Calu3 (cell line): ENCODE results near the gene SLC35F2. TPM values are rescaled to one million over a fixed set of nuclear protein-coding genes. Genes with fewer than 3 reads are reported as not detected.

Experiments used
- BruUV-seq: library from RNA; stranded (reverse); fragments of 400-500 nt; replicated peaks from 2 replicates; lab custom pipeline; 2021; lab: Mats Ljungman, UMichigan
- CTCF ChIA-PET: fragments of 300-600 bp; sonication (Branson Sonifier 250); formaldehyde crosslinking; loops from one replicate; lab custom pipeline; 2022; ENCODE audit warnings: antibody characterized with exemption; lab: Charles Lee
- DNase-seq: peaks from one replicate; pipeline ENCODE4 v3.0.0; 2022
- H3K27ac Mint-ChIP-seq: one replicate; pipeline ENCODE4 v1.8.0; 2022; ENCODE audit warnings: mixed read lengths; ENCODE audit not compliant: unreplicated experiment
- H3K27me3 Mint-ChIP-seq: one replicate; pipeline ENCODE4 v1.8.0; 2022; ENCODE audit warnings: mixed read lengths; ENCODE audit not compliant: unreplicated experiment
- H3K36me3 Mint-ChIP-seq: one replicate; pipeline ENCODE4 v1.8.0; 2022; ENCODE audit warnings: mild to moderate bottlenecking, moderate library complexity, mixed read lengths; ENCODE audit not compliant: insufficient read depth, unreplicated experiment
- H3K4me1 Mint-ChIP-seq: one replicate; pipeline ENCODE4 v1.8.0; 2022; ENCODE audit warnings: mild to moderate bottlenecking, low read depth, mixed read lengths; ENCODE audit not compliant: unreplicated experiment
- H3K4me3 Mint-ChIP-seq: one replicate; pipeline ENCODE4 v1.8.0; 2022; ENCODE audit warnings: mild to moderate bottlenecking, low read depth, moderate library complexity, mixed read lengths; ENCODE audit not compliant: unreplicated experiment
- H3K9me3 Mint-ChIP-seq: one replicate; pipeline ENCODE4 v1.8.0; 2022; ENCODE audit warnings: low read depth, mixed read lengths; ENCODE audit not compliant: unreplicated experiment
- CTCF ChIP-seq: fragments of 200-600 bp; IDR thresholded peaks from one replicate; pipeline ENCODE4 v1.8.0; 2022; ENCODE audit warnings: antibody characterized with exemption; ENCODE audit not compliant: unreplicated experiment
- intact Hi-C: fragments of 100-400 bp; cut with micrococcal nuclease; formaldehyde crosslinking; loops from one replicate; pipeline ENCODE4 v1.10.0; 2022; ENCODE audit not compliant: unreplicated experiment
- total RNA-seq: library from RNA; stranded (reverse); gene quantifications from 2 replicates; pipeline ENCODE4 v1.2.3, GENCODE V29; 2022

SLC35F2 gene
- total RNA-seq, 1 experiment from 2014 or later = 34.5 TPM

GRCh38 chr11:107787733-107788132 is 70.9 kb downstream of the SLC35F2 start:
- TF ChIP-seq CTCF = no peak
- H3K4me3 Mint-ChIP-seq = no peak overlapping the region
- no peaks in the 10 kb centered on the region for H3K9me3 Mint-ChIP-seq
- H3K27ac Mint-ChIP-seq = no peak overlapping the region
- no peaks in the 10 kb centered on the region for H3K4me1 Mint-ChIP-seq
- CTCF ChIA-PET = no interaction called here
- peaks cover 5% of the 10 kb centered on the region for H3K36me3 Mint-ChIP-seq
- no TSS peak for BruUV-seq
- H3K27me3 Mint-ChIP-seq = no peaks in the 10 kb centered on the region
- intact Hi-C loops = no loop called here
- DNase-seq = no peak

- Mint-ChIP-seq H3K27ac (no peak overlapping the region), H3K4me1 (no peaks in the 10 kb centered on the region), H3K4me3 (no peak overlapping the region), H3K36me3 (no peaks in the 10 kb centered on the region), H3K27me3 (no peaks in the 10 kb centered on the region), H3K9me3 (no peaks in the 10 kb centered on the region)
- no peak for DNase-seq
- TF ChIP-seq CTCF = no peak
- intact Hi-C loops = no loop called here
- no TSS peak for BruUV-seq
- CTCF ChIA-PET = interaction anchor here (0.6 kb wide), 1 partner anchor 186 kb away, joined by 3 read pairs; no protein-coding TSS in a partner anchor
Measured at GRCh38 chr11:107785401-107785800, 73.2 kb downstream of the SLC35F2 start.

- no peaks in the 10 kb centered on the region for H3K9me3 Mint-ChIP-seq
- CTCF ChIA-PET = no interaction called here
- intact Hi-C loops = no loop called here
- H3K4me3 Mint-ChIP-seq = no peak overlapping the region
- no TSS peak for BruUV-seq
- no peaks in the 10 kb centered on the region for H3K27me3 Mint-ChIP-seq
- H3K36me3 Mint-ChIP-seq = no peaks in the 10 kb centered on the region
- H3K27ac Mint-ChIP-seq = no peak overlapping the region
- no peak for DNase-seq
- no peaks in the 10 kb centered on the region for H3K4me1 Mint-ChIP-seq
- no peak for TF ChIP-seq CTCF
Measured at GRCh38 chr11:107783121-107783520, 75.5 kb downstream of the SLC35F2 start.

- Mint-ChIP-seq H3K27ac (no peak overlapping the region), H3K36me3 (no peaks in the 10 kb centered on the region), H3K4me1 (no peaks in the 10 kb centered on the region), H3K27me3 (no peaks in the 10 kb centered on the region), H3K9me3 (no peaks in the 10 kb centered on the region), H3K4me3 (no peak overlapping the region)
- no TSS peak for BruUV-seq
- no peak for TF ChIP-seq CTCF
- intact Hi-C loops = no loop called here
- CTCF ChIA-PET = no interaction called here
- DNase-seq = no peak
Measured at GRCh38 chr11:107780775-107781174, 77.8 kb downstream of the SLC35F2 start.
